HCT116 (cell line): ENCODE data around the gene HSPB7.

Source experiments
- CEBPB ChIP-seq: IDR thresholded peaks from 2 replicates; pipeline ENCODE4 v1.6.1; 2012; ENCODE audit warnings: low read depth
- CTCF ChIP-seq, 3 experiments: fragments of 200-600 bp in 1 of 3; sonication (generic) in 1 of 3; IDR thresholded peaks in 2 of 3; conservative IDR thresholded peaks in 1 of 3; 2 replicates each; pipeline ENCODE4 v1.5.1; 2012 to 2017; ENCODE audit warnings: low read depth in 2 of 3, low read length in 2 of 3, antibody characterized with exemption in 1 of 3, borderline replicate concordance in 1 of 3, control low read depth in 1 of 3, mild to moderate bottlenecking in 1 of 3, mixed read lengths in 1 of 3, mixed run types in 1 of 3, moderate library complexity in 1 of 3; ENCODE audit not compliant: insufficient read depth in 1 of 3
- ELF1 ChIP-seq: IDR thresholded peaks from 2 replicates; pipeline ENCODE4 v1.6.1; 2012; ENCODE audit warnings: low read depth, borderline replicate concordance
- EZH2phosphoT487 ChIP-seq: fragments of 200-600 bp; IDR thresholded peaks from 2 replicates; pipeline ENCODE4 v1.6.1; 2018; ENCODE audit warnings: antibody characterized with exemption, borderline replicate concordance
- MAX ChIP-seq: IDR thresholded peaks from 2 replicates; pipeline ENCODE4 v1.6.1; 2012
- POLR2A ChIP-seq: IDR thresholded peaks from 2 replicates; pipeline ENCODE4 v1.7.0; 2011; ENCODE audit warnings: borderline replicate concordance; ENCODE audit not compliant: insufficient read depth, insufficient read length; ENCODE audit errors: extremely low read depth
- POLR2AphosphoS5 ChIP-seq: IDR thresholded peaks from 2 replicates; pipeline ENCODE4 v1.6.1; 2011; ENCODE audit warnings: mild to moderate bottlenecking, low read depth, low read length, moderate library complexity
- REST ChIP-seq: IDR thresholded peaks from 2 replicates; pipeline ENCODE4 v1.6.1; 2012; ENCODE audit warnings: low read depth
- SRF ChIP-seq: IDR thresholded peaks from 2 replicates; pipeline ENCODE4 v1.6.1; 2012; ENCODE audit warnings: low read depth

GRCh38 chr1:15989776-15990175 lies 28.1 kb downstream of the HSPB7 start:
- TF ChIP-seq CTCF (IDR thresholded peaks at IDR 0.05 in 2 of 3, conservative IDR thresholded peaks at IDR 0.05 in 1 of 3; ENCODE audit: borderline replicate concordance in 1 of 3, insufficient read depth in 1 of 3, low read depth in 2 of 3, low read length in 2 of 3) = no peak
- no peak for TF ChIP-seq POLR2AphosphoS5
- no peak for TF ChIP-seq CEBPB
- no peak for TF ChIP-seq POLR2A
- no peak for TF ChIP-seq REST
- TF ChIP-seq MAX = no peak
- no peak for TF ChIP-seq SRF
- TF ChIP-seq EZH2phosphoT487 = no peak
- no peak for TF ChIP-seq ELF1
